PC-9 (cell line): ENCODE measurements around the gene OSTC.

Experiments
- CTCF ChIP-seq: fragments of 200-600 bp; sonication (generic); conservative IDR thresholded peaks from 2 replicates; pipeline ENCODE4 v1.6.1; 2017; ENCODE audit warnings: mixed run types, antibody characterized with exemption, mild to moderate bottlenecking, moderate library complexity
- EZH2 ChIP-seq: fragments of 200-600 bp; sonication (generic); IDR thresholded peaks from 2 replicates; pipeline ENCODE4 v1.8.0; 2017; ENCODE audit warnings: antibody characterized with exemption, low read depth

- no peak for TF ChIP-seq CTCF
- no peak for TF ChIP-seq EZH2
Measured at GRCh38 chr4:108637856-108638255, 12.5 kb upstream of the OSTC start.
